ENCODE data around the gene SRP19.

DNA sequence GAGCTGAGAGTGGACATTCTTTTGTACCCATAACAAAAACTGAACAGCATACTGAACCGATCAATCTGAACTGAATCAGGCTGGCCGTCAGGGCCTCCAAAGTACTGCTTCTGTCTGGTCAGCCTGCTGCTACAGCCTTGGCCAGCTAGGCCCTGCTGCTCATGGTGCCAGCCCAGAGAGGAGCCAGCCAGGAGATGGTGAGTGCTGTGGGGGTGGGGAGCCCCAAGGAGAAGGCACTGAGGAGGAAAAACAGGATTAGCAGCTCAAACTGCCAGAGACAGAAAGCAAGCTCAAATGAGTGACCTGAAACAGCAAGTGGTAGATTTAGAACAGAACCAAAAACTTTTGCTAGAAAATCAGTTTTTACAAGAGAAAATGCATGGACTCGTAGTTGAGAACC lies 23.9 kb downstream of the SRP19 start:
- TF ChIP-seq, protein P1, sequence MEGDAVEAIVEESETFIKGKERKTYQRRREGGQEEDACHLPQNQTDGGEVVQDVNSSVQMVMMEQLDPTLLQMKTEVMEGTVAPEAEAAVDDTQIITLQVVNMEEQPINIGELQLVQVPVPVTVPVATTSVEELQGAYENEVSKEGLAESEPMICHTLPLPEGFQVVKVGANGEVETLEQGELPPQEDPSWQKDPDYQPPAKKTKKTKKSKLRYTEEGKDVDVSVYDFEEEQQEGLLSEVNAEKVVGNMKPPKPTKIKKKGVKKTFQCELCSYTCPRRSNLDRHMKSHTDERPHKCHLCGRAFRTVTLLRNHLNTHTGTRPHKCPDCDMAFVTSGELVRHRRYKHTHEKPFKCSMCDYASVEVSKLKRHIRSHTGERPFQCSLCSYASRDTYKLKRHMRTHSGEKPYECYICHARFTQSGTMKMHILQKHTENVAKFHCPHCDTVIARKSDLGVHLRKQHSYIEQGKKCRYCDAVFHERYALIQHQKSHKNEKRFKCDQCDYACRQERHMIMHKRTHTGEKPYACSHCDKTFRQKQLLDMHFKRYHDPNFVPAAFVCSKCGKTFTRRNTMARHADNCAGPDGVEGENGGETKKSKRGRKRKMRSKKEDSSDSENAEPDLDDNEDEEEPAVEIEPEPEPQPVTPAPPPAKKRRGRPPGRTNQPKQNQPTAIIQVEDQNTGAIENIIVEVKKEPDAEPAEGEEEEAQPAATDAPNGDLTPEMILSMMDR (IDR thresholded peaks at IDR 0.05), result no peak
- TF ChIP-seq POLR2A (IDR thresholded peaks at IDR 0.05), result no peak

All from uterus (tissue), 2 donors.